Measurements from ENCODE around the gene PEMT. TPM values are rescaled to one million over a fixed set of nuclear protein-coding genes. Genes with fewer than 3 reads are reported as not detected.

PEMT gene
- total RNA-seq, 1 donor from 2014 or later, result 12.2 TPM

DNA sequence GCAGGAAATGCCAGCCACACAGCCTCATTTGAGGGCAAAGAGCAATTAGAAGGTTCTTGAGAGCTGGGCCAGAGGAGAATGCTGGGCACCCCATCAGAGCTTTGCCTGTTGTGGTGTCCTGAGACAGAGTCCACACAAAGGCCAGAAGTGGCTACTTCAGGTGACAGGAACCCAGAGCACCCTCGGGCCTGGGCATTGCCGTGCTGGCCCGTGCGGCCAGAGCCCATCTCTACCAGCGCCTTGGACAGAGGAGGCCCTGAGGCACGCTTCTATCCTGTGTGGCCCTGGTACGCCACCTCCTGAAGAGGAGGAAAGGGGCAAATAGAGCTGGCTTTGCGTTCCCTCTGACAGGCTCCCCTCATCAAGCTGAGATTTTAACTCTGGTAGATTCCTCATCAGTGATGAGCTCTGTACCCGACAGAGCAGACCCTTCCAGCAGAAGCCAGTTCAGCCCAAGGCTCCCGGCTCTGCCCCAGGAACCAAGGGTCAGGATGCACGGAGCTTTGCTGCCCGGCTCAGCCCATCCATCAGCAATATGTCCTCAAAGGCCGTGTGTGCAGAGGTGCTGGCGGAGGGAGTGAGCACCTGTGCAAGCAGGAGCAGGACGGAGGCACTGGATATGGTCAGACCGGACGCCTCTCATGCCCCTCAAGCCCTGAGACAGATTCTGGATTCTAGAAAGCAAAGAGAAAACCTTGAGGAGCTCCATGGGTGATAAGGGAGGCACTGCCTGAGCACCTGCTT is 91.9 kb downstream of the PEMT start:
- ATAC-seq (ENCODE audit: low read depth) (no peak), DNase-seq (no peak)
- Mint-ChIP-seq H3K4me1 (peaks cover 13% of the 10 kb centered on the region), H3K27ac (no peak overlapping the region), H3K9me3 (no peaks in the 10 kb centered on the region), H3K36me3 (ENCODE audit: low read depth) (no peaks in the 10 kb centered on the region), H3K27me3 (peaks cover 10% of the 10 kb centered on the region), H3K4me3 (no peak overlapping the region)
- POLR2A ChIA-PET, result no interaction called here
- TF ChIP-seq, protein P1, sequence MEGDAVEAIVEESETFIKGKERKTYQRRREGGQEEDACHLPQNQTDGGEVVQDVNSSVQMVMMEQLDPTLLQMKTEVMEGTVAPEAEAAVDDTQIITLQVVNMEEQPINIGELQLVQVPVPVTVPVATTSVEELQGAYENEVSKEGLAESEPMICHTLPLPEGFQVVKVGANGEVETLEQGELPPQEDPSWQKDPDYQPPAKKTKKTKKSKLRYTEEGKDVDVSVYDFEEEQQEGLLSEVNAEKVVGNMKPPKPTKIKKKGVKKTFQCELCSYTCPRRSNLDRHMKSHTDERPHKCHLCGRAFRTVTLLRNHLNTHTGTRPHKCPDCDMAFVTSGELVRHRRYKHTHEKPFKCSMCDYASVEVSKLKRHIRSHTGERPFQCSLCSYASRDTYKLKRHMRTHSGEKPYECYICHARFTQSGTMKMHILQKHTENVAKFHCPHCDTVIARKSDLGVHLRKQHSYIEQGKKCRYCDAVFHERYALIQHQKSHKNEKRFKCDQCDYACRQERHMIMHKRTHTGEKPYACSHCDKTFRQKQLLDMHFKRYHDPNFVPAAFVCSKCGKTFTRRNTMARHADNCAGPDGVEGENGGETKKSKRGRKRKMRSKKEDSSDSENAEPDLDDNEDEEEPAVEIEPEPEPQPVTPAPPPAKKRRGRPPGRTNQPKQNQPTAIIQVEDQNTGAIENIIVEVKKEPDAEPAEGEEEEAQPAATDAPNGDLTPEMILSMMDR (IDR thresholded peaks at IDR 0.05), result no peak
- intact Hi-C loops (cut with micrococcal nuclease), result loop anchor here (10.0 kb wide), 1 partner anchor 65 kb away; no protein-coding TSS in a partner anchor
- CTCF ChIA-PET, result no interaction called here

- POLR2A ChIA-PET, result no interaction called here
- intact Hi-C loops (cut with micrococcal nuclease), result loop anchor here (10.0 kb wide), 1 partner anchor 66 kb away; no protein-coding TSS in a partner anchor
- Mint-ChIP-seq H3K27me3 (peaks cover 12% of the 10 kb centered on the region), H3K4me3 (no peak overlapping the region), H3K36me3 (ENCODE audit: low read depth) (no peaks in the 10 kb centered on the region), H3K9me3 (no peaks in the 10 kb centered on the region), H3K27ac (no peak overlapping the region), H3K4me1 (peaks cover 17% of the 10 kb centered on the region)
- DNase-seq, result no peak
- CTCF ChIA-PET, result no interaction called here
- TF ChIP-seq, protein P1 (IDR thresholded peaks at IDR 0.05), result no peak
- no peak for ATAC-seq (ENCODE audit: low read depth)
Measured at GRCh38 chr17:17498606-17499301, 92.8 kb downstream of the PEMT start.

GRCh38 chr17:17497845-17498520 is 93.5 kb downstream of the PEMT start:
- Mint-ChIP-seq H3K4me3 (no peak overlapping the region), H3K4me1 (peaks cover 17% of the 10 kb centered on the region), H3K9me3 (no peaks in the 10 kb centered on the region), H3K27ac (no peak overlapping the region), H3K36me3 (ENCODE audit: low read depth) (peaks cover 2% of the 10 kb centered on the region), H3K27me3 (peaks cover 12% of the 10 kb centered on the region)
- DNase-seq (no peak), ATAC-seq (ENCODE audit: low read depth) (no peak)
- intact Hi-C loops (cut with micrococcal nuclease), result loop anchor here (1.0 to 10.0 kb wide), 4 partner anchors 21 to 421 kb away; partner anchors contain the start of gene MED9
- ChIA-PET POLR2A (interaction anchor here (0.5 kb wide), 1 partner anchor 152 kb away, joined by 3 read pairs; no protein-coding TSS in a partner anchor), CTCF (interaction anchor here (1.3 to 3.9 kb wide), 5 partner anchors 7 to 421 kb away, joined by 3 to 65 read pairs (median 16); no protein-coding TSS in a partner anchor)
- TF ChIP-seq, protein P1 (IDR thresholded peaks at IDR 0.05), result no peak

DNA sequence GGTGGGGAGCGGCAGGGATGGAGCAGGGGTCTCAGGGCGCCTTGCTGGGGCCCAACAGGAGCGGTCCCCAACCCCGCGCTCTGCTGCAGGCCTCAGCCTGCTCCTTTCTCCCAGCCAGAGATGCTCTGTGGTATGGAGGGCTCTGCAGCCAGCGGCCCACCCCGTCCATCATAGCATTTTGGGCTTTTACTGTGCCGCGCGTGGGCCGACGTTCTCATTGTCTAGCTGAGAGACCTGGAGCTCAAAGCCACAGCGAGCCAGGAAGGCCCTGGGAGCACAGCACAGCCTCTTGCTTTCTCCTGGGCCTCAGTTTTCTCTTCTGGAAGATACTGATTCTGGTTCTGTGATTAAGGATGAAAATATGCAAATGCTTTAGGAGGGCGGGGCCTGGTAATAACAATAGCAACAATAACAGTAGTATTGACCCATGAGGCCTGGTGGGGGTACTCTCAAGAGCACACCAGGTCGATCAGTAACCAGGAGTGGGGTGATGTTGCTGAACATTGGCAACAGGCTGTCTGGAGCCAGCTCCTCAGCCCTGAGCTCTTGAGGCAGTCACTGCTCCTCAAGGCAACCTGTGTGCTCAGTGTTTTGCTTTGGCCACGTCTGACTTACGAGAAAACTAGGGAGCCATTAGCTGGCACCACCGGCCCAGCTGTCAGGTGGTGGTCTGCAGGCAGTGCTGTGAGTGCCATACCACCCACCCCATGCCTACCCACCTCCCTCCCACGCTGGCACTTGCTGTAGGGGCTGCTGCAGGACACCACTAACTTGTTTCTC is 94.3 kb downstream of the PEMT start:
- no peak for ATAC-seq (ENCODE audit: low read depth)
- intact Hi-C loops (cut with micrococcal nuclease), result loop anchor here (1.0 to 10.0 kb wide), 4 partner anchors 20 to 422 kb away; partner anchors contain the start of gene MED9
- Mint-ChIP-seq H3K36me3 (ENCODE audit: low read depth) (peaks cover 9% of the 10 kb centered on the region), H3K9me3 (no peaks in the 10 kb centered on the region), H3K27ac (no peak overlapping the region), H3K4me1 (peaks cover 17% of the 10 kb centered on the region), H3K27me3 (peaks cover 8% of the 10 kb centered on the region), H3K4me3 (peak overlapping the region; percentile 42)
- CTCF ChIA-PET, result interaction anchor here (0.6 to 3.9 kb wide), 17 partner anchors 8 to 536 kb away, joined by 3 to 65 read pairs (median 4); partner anchors contain the start of gene PEMT
- TF ChIP-seq, protein P1 (IDR thresholded peaks at IDR 0.05), result no peak
- POLR2A ChIA-PET, result interaction anchor here (0.6 to 1.1 kb wide), 3 partner anchors 94 to 533 kb away, joined by 4 to 6 read pairs (median 5); partner anchors contain the start of gene PEMT
- DNase-seq, result no peak

Data from activated B cell treated with CpG ODN at 0.5 μM for 24 hours (primary cell).